B cell (primary cell): ENCODE measurements around the gene ANKRD13D. TPM values are rescaled to one million over a fixed set of nuclear protein-coding genes. Genes with fewer than 3 reads are reported as not detected.

Experiments used
- ATAC-seq: fragments of 200-7000 bp; cut with Tn5 transposase; one replicate; pipeline ENCODE4 v1.10.0; 2021; ENCODE audit warnings: low read depth, mild to moderate bottlenecking, moderate number of reproducible peaks, moderate library complexity
- CTCF ChIA-PET: fragments of 350-600 bp; sonication (Branson Sonifier 250); formaldehyde crosslinking; loops from one replicate; lab custom pipeline; 2021; ENCODE audit warnings: antibody characterized with exemption, inconsistent platforms; lab: Charles Lee
- POLR2A ChIA-PET: fragments of 350-600 bp; sonication (Branson Sonifier 250); formaldehyde crosslinking; loops from one replicate; lab custom pipeline; 2021; ENCODE audit warnings: antibody characterized with exemption; lab: Charles Lee
- DNase-seq: peaks from one replicate; pipeline ENCODE4 v3.0.0; 2013
- H2AFZ ChIP-seq: 2 replicates; pipeline ENCODE4 v1.6.1; 2012; ENCODE audit warnings: mild to moderate bottlenecking, low read depth, low read length; ENCODE audit not compliant: insufficient read depth, poor library complexity, severe bottlenecking
- H3K27ac ChIP-seq, 2 donors: 1 replicate in 1 of 2; 2 replicates in 1 of 2; pipeline ENCODE4 v1.5.1; 2012 to 2013; ENCODE audit warnings: low read length in 2 of 2, mild to moderate bottlenecking in 2 of 2, moderate library complexity in 1 of 2
- H3K27me3 ChIP-seq, 4 experiments: fragments of 200-600 bp in 1 of 4; sonication (generic) in 1 of 4; replicated peaks in 1 of 4; 1 replicate in 2 of 4; 2 replicates in 2 of 4; pipeline versions ENCODE4 v1.6.1 to v1.7.0; 2013 to 2016; ENCODE audit warnings: low read length in 3 of 4, mild to moderate bottlenecking in 2 of 4, mixed read lengths in 1 of 4, moderate library complexity in 1 of 4; ENCODE audit not compliant: insufficient read depth in 4 of 4, control insufficient read depth in 3 of 4; ENCODE audit errors: control extremely low read depth in 1 of 4
- H3K36me3 ChIP-seq, 2 experiments: replicated peaks in 1 of 2; 1 replicate in 1 of 2; 2 replicates in 1 of 2; pipeline versions ENCODE4 v1.6.1 to v1.7.1; 2013; ENCODE audit warnings: low read length in 1 of 2; ENCODE audit not compliant: insufficient read depth in 2 of 2, control insufficient read depth in 1 of 2; ENCODE audit errors: control extremely low read depth in 1 of 2, extremely low read depth in 1 of 2
- H3K4me1 ChIP-seq, 2 donors: fragments of 200-600 bp in 1 of 2; sonication (generic) in 1 of 2; 1 replicate in 1 of 2; 2 replicates in 1 of 2; pipeline versions ENCODE4 v1.5.1 to v1.6.1; 2013 to 2017; ENCODE audit warnings: low read length in 2 of 2; ENCODE audit not compliant: control insufficient read depth in 2 of 2, insufficient read depth in 2 of 2
- H3K4me2 ChIP-seq: replicated peaks from 2 replicates; pipeline ENCODE3; 2012; ENCODE audit warnings: mild to moderate bottlenecking, low read depth, low read length; ENCODE audit not compliant: poor library complexity, severe bottlenecking
- H3K4me3 ChIP-seq, 5 experiments: fragments of 200-600 bp in 1 of 5; sonication (generic) in 1 of 5; 1 replicate in 3 of 5; 2 replicates in 2 of 5; pipeline versions ENCODE4 v1.5.1 to v1.7.0; 2011 to 2016; ENCODE audit warnings: low read length in 4 of 5, mild to moderate bottlenecking in 4 of 5, low read depth in 2 of 5, control low read depth in 1 of 5, moderate library complexity in 1 of 5; ENCODE audit not compliant: insufficient read depth in 1 of 5; ENCODE audit errors: control extremely low read depth in 1 of 5, extremely low read depth in 1 of 5
- H3K79me2 ChIP-seq: fragments of 200-600 bp; sonication (generic); one replicate; pipeline ENCODE4 v1.6.0; 2016; ENCODE audit warnings: low read length; ENCODE audit not compliant: control insufficient read depth, insufficient read depth
- H3K9ac ChIP-seq: fragments of 200-600 bp; sonication (generic); 2 replicates; pipeline ENCODE4 v1.6.1; 2017; ENCODE audit warnings: mild to moderate bottlenecking, low read length, moderate library complexity
- H3K9me3 ChIP-seq, 3 donors: one replicate each; pipeline versions ENCODE4 v1.6.1 to v1.7.1; 2013; ENCODE audit warnings: low read length in 2 of 3; ENCODE audit not compliant: control insufficient read depth in 2 of 3, insufficient read depth in 1 of 3; ENCODE audit errors: control extremely low read depth in 1 of 3
- H4K20me1 ChIP-seq: 2 replicates; pipeline ENCODE4 v1.6.0; 2012; ENCODE audit warnings: mild to moderate bottlenecking, low read length; ENCODE audit not compliant: insufficient read depth, control insufficient read depth, poor library complexity, severe bottlenecking
- H3K27ac Mint-ChIP-seq: one replicate; pipeline ENCODE4 v1.8.0; 2021; ENCODE audit warnings: mixed read lengths
- H3K27me3 Mint-ChIP-seq: one replicate; pipeline ENCODE4 v1.8.0; 2021; ENCODE audit warnings: mixed read lengths
- H3K4me1 Mint-ChIP-seq: one replicate; pipeline ENCODE4 v1.8.0; 2021; ENCODE audit warnings: mixed read lengths
- H3K4me3 Mint-ChIP-seq: one replicate; pipeline ENCODE4 v1.8.0; 2021; ENCODE audit warnings: mixed read lengths
- H3K9me3 Mint-ChIP-seq: one replicate; pipeline ENCODE4 v1.8.0; 2022; ENCODE audit warnings: mixed read lengths; ENCODE audit not compliant: insufficient read depth
- CTCF ChIP-seq: fragments of 200-600 bp; IDR thresholded peaks from one replicate; pipeline ENCODE4 v1.8.0; 2022; ENCODE audit warnings: antibody characterized with exemption, mild to moderate bottlenecking
- EZH2 ChIP-seq: IDR thresholded peaks from 2 replicates; pipeline ENCODE4 v1.6.1; 2012; ENCODE audit warnings: borderline replicate concordance, low read depth, mild to moderate bottlenecking, moderate library complexity, low read length; ENCODE audit not compliant: insufficient read depth, poor library complexity, severe bottlenecking
- WGBS: methylation state at CpG from one replicate; pipeline ENCODE4 v1.1.5; 2013; ENCODE audit warnings: missing lambda C conversion rate; ENCODE audit not compliant: insufficient coverage; 5-methylcytosine and 5-hydroxymethylcytosine counted together
- intact Hi-C: fragments of 100-400 bp; cut with micrococcal nuclease; formaldehyde crosslinking; loops from one replicate; pipeline ENCODE4 v1.10.0; 2022
- polyA plus RNA-seq: library from polyadenylated mRNA; depleted of rRNA; stranded (reverse); fragments of >200 nt; gene quantifications from 2 replicates; pipeline ENCODE4 v1.2.3, GENCODE V29; 2012
- total RNA-seq, 2 donors: library from RNA; stranded (reverse); fragments of 120-200 nt in 1 of 2; gene quantifications; 1 replicate in 1 of 2; 2 replicates in 1 of 2; pipeline versions ENCODE4 v1.2.3 to v1.2.4, GENCODE V29; 2013 to 2022

ANKRD13D gene
- total and polyA plus RNA-seq, 2 donors (not counting 1 experiment from before 2014, with no cell fraction given) = 189 to 252 TPM

DNA sequence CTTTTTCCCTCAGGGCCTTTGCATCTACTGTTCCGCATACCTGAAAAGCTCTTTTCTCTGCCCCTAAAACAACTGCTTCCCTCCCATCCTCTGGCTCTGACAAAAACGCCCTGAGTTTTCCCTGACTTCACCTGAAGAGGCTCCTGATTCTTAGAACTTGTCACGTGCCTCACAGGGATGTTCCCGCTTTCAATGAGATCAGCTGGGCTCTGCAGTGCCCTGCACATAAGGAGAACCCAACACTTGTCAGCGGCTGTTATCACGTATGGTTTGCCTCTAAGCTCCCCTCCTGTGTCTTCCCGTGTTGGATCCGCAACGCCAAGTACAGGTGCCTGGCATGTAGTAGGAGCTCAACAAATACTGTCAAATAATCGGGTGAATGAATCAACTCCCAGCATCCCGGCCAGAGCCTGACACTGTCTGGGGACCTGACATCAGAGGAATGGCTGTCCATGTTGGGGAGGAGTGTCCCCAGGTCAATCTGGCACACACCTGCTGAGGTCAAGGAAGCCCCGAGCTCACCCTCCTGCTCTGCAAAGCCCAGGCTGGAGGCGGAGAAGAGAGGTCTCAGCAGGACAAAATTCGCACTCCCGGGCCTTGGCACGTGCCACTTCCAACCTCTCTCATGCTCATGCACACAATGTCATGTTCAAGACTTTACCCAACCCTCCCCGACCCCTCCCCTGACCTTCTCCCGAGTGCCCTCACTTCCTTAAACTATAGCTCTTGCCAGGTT lies 27.0 kb upstream of the ANKRD13D start:
- H3K4me3 Mint-ChIP-seq = peak overlapping the region; percentile 84
- H3K27me3 ChIP-seq = peaks cover 0 to 9% (median 2%) of the 10 kb centered on the region in 4 experiments
- no peaks in the 10 kb centered on the region for H3K9me3 ChIP-seq
- intact Hi-C loops = loop anchor here (1.0 to 10.0 kb wide), 3 partner anchors 55 to 323 kb away; partner anchors contain the start of gene GSTP1
- H3K4me2 ChIP-seq = peak overlapping the region; percentile 65
- POLR2A ChIA-PET = interaction anchor here (0.6 to 4.4 kb wide), 7 partner anchors 8 to 324 kb away, joined by 3 to 22 read pairs (median 5); partner anchors contain the start of gene ANKRD13D
- 66% methylated on average over 15 of the region's 18 CpGs for WGBS
- DNase-seq = no peak
- H3K9me3 Mint-ChIP-seq = no peaks in the 10 kb centered on the region
- H3K4me1 ChIP-seq = peaks cover 31% of the 10 kb centered on the region in 2 donors
- peak overlapping the region; percentile 71 for H2AFZ ChIP-seq
- no peak overlapping the region for H3K27ac ChIP-seq
- peaks cover 6% of the 10 kb centered on the region for H3K27me3 Mint-ChIP-seq
- TF ChIP-seq EZH2 (no peak), CTCF (no peak)
- H3K4me3 ChIP-seq = peak overlapping the region in 1 of 5 experiments; percentile 31
- ATAC-seq = no peak
- peaks cover 37% of the 10 kb centered on the region for H3K4me1 Mint-ChIP-seq
- peaks cover 4% of the 10 kb centered on the region for H4K20me1 ChIP-seq
- peak overlapping the region; percentile 64 for H3K27ac Mint-ChIP-seq
- peaks cover 0 to 3% of the 10 kb centered on the region in 2 experiments for H3K36me3 ChIP-seq
- CTCF ChIA-PET = interaction anchor here (0.6 to 8.9 kb wide), 35 partner anchors 8 to 368 kb away, joined by 3 to 229 read pairs (median 4); partner anchors contain the start of genes ANKRD13D, POLD4 and SSH3
- H3K9ac ChIP-seq = peak overlapping the region; percentile 10
- H3K79me2 ChIP-seq = peaks cover 44% of the 10 kb centered on the region
